K562 (cell line): Measurements from ENCODE around the gene CD52. TPM values are rescaled to one million over a fixed set of nuclear protein-coding genes. Genes with fewer than 3 reads are reported as not detected.

Experiments used
- ATAC-seq: fragments of 200-7000 bp; cut with Tn5 transposase; 3 replicates; pipeline ENCODE4 v1.9.1; 2020; ENCODE audit warnings: moderate library complexity
- BruUV-seq: library from RNA; stranded (reverse); fragments of 400-500 nt; replicated peaks from 2 replicates; lab custom pipeline; 2021; lab: Mats Ljungman, UMichigan
- CTCF ChIA-PET: fragments of 300-600 bp; formaldehyde crosslinking; extraction: SDS; loops from one replicate; lab custom pipeline; 2021; ENCODE audit warnings: low intra/inter-chr PET ratio; lab: Yijun Ruan, JAX
- POLR2A ChIA-PET: fragments of 300-600, 350-650 bp; sonication (Branson Sonifier 250); formaldehyde crosslinking; extraction: SDS; loops from one replicate; lab custom pipeline; 2021; ENCODE audit warnings: antibody characterized with exemption, inconsistent platforms; lab: Yijun Ruan, JAX
- DNase-seq, 4 experiments: peaks; one replicate each; pipeline versions ENCODE4 v3.0.0 to v3.0.0-alpha.2; 2011 to 2018; ENCODE audit warnings: low spot score in 3 of 4, mixed read lengths in 3 of 4; ENCODE audit errors: extremely low read depth in 1 of 4
- FAIRE-seq: peaks from 2 replicates; lab custom pipeline; 2011; peaks lifted over from hg19 to GRCh38; lab: Jason Lieb, UNC
- H2AFZ ChIP-seq: 2 replicates; pipeline ENCODE4 v1.6.0; 2011; ENCODE audit warnings: low read depth, low read length, control low read depth, inconsistent platforms
- H3K27ac ChIP-seq: fragments of 200-600 bp; 3 replicates; pipeline ENCODE4 v1.8.0; 2011; ENCODE audit warnings: low read depth, mild to moderate bottlenecking, control low read depth, inconsistent platforms, low read length, moderate library complexity, mixed read lengths; ENCODE audit errors: extremely low read depth
- H3K27me3 ChIP-seq, 2 experiments: fragments of 300-600 bp in 1 of 2; 2 replicates in 1 of 2; 3 replicates in 1 of 2; pipeline versions ENCODE4 v1.6.0 to v1.8.0; 2011; ENCODE audit warnings: inconsistent platforms in 2 of 2, low read length in 2 of 2, mild to moderate bottlenecking in 1 of 2, mixed read lengths in 1 of 2, moderate library complexity in 1 of 2; ENCODE audit not compliant: control insufficient read depth in 2 of 2, insufficient read depth in 2 of 2
- H3K36me3 ChIP-seq: fragments of 300-600 bp; 3 replicates; pipeline ENCODE4 v1.8.0; 2011; ENCODE audit warnings: mild to moderate bottlenecking, low read length, inconsistent platforms; ENCODE audit not compliant: control insufficient read depth, insufficient read depth
- H3K4me1 ChIP-seq, 2 experiments: fragments of 200-600 bp in 1 of 2; replicated peaks in 1 of 2; 2 replicates in 1 of 2; 3 replicates in 1 of 2; pipeline versions ENCODE4 v1.5.1 to v1.8.0; 2011; ENCODE audit warnings: inconsistent platforms in 2 of 2, low read length in 2 of 2, mild to moderate bottlenecking in 1 of 2, mixed read lengths in 1 of 2, moderate library complexity in 1 of 2; ENCODE audit not compliant: control insufficient read depth in 2 of 2, insufficient read depth in 2 of 2
- H3K4me2 ChIP-seq: 2 replicates; pipeline ENCODE4 v1.6.1; 2011; ENCODE audit warnings: low read length, control low read depth, inconsistent platforms, mixed read lengths; ENCODE audit not compliant: insufficient read depth
- H3K4me3 ChIP-seq: fragments of 200-600 bp; sonication (generic), shearing (Covaris generic); 2 replicates; pipeline ENCODE4 v1.5.1; 2016; ENCODE audit warnings: control low read depth, inconsistent platforms
- H3K79me2 ChIP-seq: fragments of 200-600 bp; 3 replicates; pipeline ENCODE4 v1.8.0; 2011; ENCODE audit warnings: low read length, inconsistent platforms; ENCODE audit not compliant: control insufficient read depth, insufficient read depth
- H3K9ac ChIP-seq, 2 experiments: 2 replicates each; pipeline versions ENCODE4 v1.6.0 to v1.6.1; 2011; ENCODE audit warnings: low read depth in 2 of 2, low read length in 2 of 2, control low read depth in 1 of 2, inconsistent platforms in 1 of 2, mild to moderate bottlenecking in 1 of 2, mixed read lengths in 1 of 2; ENCODE audit not compliant: insufficient read depth in 1 of 2
- H3K9me1 ChIP-seq: one replicate; pipeline ENCODE4 v1.6.0; 2011; ENCODE audit warnings: inconsistent platforms, mild to moderate bottlenecking, low read length, moderate library complexity; ENCODE audit not compliant: control insufficient read depth, insufficient read depth
- H3K9me3 ChIP-seq: replicated peaks from 2 replicates; pipeline ENCODE4 v1.5.1; 2011; ENCODE audit warnings: low read depth, low read length, inconsistent platforms; ENCODE audit not compliant: control insufficient read depth, insufficient read depth
- H4K20me1 ChIP-seq: replicated peaks from 2 replicates; pipeline ENCODE4 v1.6.1; 2011; ENCODE audit warnings: low read length, inconsistent platforms, mixed read lengths; ENCODE audit not compliant: control insufficient read depth, insufficient read depth
- CEBPZ ChIP-seq: fragments of 150-350 bp; IDR thresholded peaks from 2 replicates; pipeline ENCODE4 v1.6.1; 2014; ENCODE audit warnings: low read depth, mild to moderate bottlenecking, low read length, borderline replicate concordance
- HMGN3 ChIP-seq: IDR thresholded peaks from 2 replicates; pipeline ENCODE4 v1.6.1; 2011; ENCODE audit warnings: borderline replicate concordance, low read depth, mild to moderate bottlenecking, mixed read lengths, low read length; ENCODE audit not compliant: insufficient read length; ENCODE audit errors: extremely low read depth
- MIER1 ChIP-seq: fragments of 450-650 bp; IDR thresholded peaks from 2 replicates; pipeline ENCODE4 v1.6.1; 2016; ENCODE audit warnings: antibody characterized with exemption, mild to moderate bottlenecking, low read depth
- POLR2AphosphoS5 ChIP-seq: IDR thresholded peaks from 2 replicates; pipeline ENCODE4 v1.6.1; 2011; ENCODE audit warnings: mild to moderate bottlenecking, low read depth, low read length, moderate library complexity; ENCODE audit not compliant: control insufficient read depth, insufficient read depth
- PRPF4 ChIP-seq: fragments of 200-400 bp; formaldehyde crosslinking; IDR thresholded peaks from one replicate; pipeline ENCODE4 v1.6.1; 2017; ENCODE audit warnings: low read length, low read depth, mild to moderate bottlenecking; ENCODE audit not compliant: insufficient read depth, poor library complexity, severe bottlenecking
- STAT6 ChIP-seq: sonication (generic); formaldehyde crosslinking; IDR thresholded peaks from 2 replicates; pipeline ENCODE4 v1.8.1; 2023; ENCODE audit warnings: mild to moderate bottlenecking, missing genetic modification reagents
- TCFL5 ChIP-seq: fragments of 250-450 bp; sonication (Bioruptor Pico); conservative IDR thresholded peaks from 2 replicates; pipeline ENCODE4 v1.6.1; 2021; ENCODE audit warnings: mild to moderate bottlenecking, moderate library complexity, matching md5 sums
- ZNF253 ChIP-seq: fragments of 250-450 bp; sonication (Bioruptor Pico); conservative IDR thresholded peaks from 2 replicates; pipeline ENCODE4 v1.6.1; 2021; ENCODE audit warnings: mild to moderate bottlenecking
- ZNF518B ChIP-seq: fragments of 250-450 bp; sonication (Bioruptor Pico); IDR thresholded peaks from 2 replicates; pipeline ENCODE4 v1.5.0; 2021; ENCODE audit warnings: mild to moderate bottlenecking, moderate library complexity
- WGBS: fragments of 100-300 bp; shearing (Covaris generic); methylation state at CpG from one replicate; pipeline ENCODE4 v1.1.6; 2016; ENCODE audit warnings: low coverage, mixed read lengths; ENCODE audit not compliant: insufficient coverage; ENCODE audit errors: missing lambda C conversion rate; 5-methylcytosine and 5-hydroxymethylcytosine counted together
- in situ Hi-C: fragments of 300-500 bp; cut with MboI; formaldehyde crosslinking; loops from 4 replicates; pipeline ENCODE4 v1.15.0; 2018; ENCODE audit warnings: inconsistent platforms, mixed read lengths
- intact Hi-C: fragments of 100-400 bp; cut with micrococcal nuclease; formaldehyde crosslinking; loops from 2 replicates; pipeline ENCODE4 v1.14.2; 2022
- polyA plus RNA-seq, 8 experiments: library from polyadenylated mRNA; depleted of rRNA in 4 of 8; stranded (reverse) in 5 of 8; unstranded in 3 of 8; fragments of >200 nt; fragmentation: Nextera tagmentation in 2 of 8; fragmentation: Illumina TruSeq in 1 of 8; extraction: Ambion mirVana in 2 of 8; extraction: Trizol in 1 of 8; gene quantifications; 2 replicates each; pipeline versions ENCODE4 v1.2.1 to v1.2.3, GENCODE V29; 2011 to 2014; ENCODE audit warnings: inconsistent platforms in 1 of 8, missing spikeins in 1 of 8
- total RNA-seq, 7 experiments: library from RNA; depleted of rRNA in 6 of 7; stranded (reverse); fragments of >200 nt in 6 of 7; fragmentation: Illumina TruSeq in 2 of 7; extraction: Trizol in 2 of 7; gene quantifications; 2 replicates each; pipeline versions ENCODE4 v1.2.1 to v1.2.3, GENCODE V29; 2011 to 2021; ENCODE audit warnings: low replicate concordance in 1 of 7

Gene CD52
- total and polyA plus RNA-seq, 9 of the 15 experiments (the other 6 are each of a cell fraction or from before 2014, with no cell fraction given), result 34.9 to 488 (median 173) TPM

- H4K20me1 ChIP-seq, result no peaks in the 10 kb centered on the region
- BruUV-seq, result TSS peak; percentile 35
- no peaks in the 10 kb centered on the region for H3K27me3 ChIP-seq
- peaks cover 84 to 99% of the 10 kb centered on the region in 2 experiments for H3K4me1 ChIP-seq
- peaks cover 18% of the 10 kb centered on the region; the same call in 2 of the 3 replicates for H3K79me2 ChIP-seq
- H2AFZ ChIP-seq, result peak overlapping the region; percentile 63
- in situ Hi-C loops, result loop anchor here (5.0 kb wide), 1 partner anchor 38 kb away; no protein-coding TSS in a partner anchor
- ChIA-PET POLR2A (interaction anchor here (0.6 to 2.1 kb wide), 18 partner anchors 9 to 1550 kb away, joined by 3 to 11 read pairs (median 4); partner anchors contain the start of gene ZNF593), CTCF (interaction anchor here (0.5 to 4.2 kb wide), 7 partner anchors 9 to 295 kb away, joined by 3 to 29 read pairs (median 12); no protein-coding TSS in a partner anchor)
- no peaks in the 10 kb centered on the region for H3K9me3 ChIP-seq
- WGBS, result 11% methylated on average over 22 of the region's 22 CpGs
- DNase-seq, result peak; percentile 91 to 99 (median 93)
- peak overlapping the region; percentile 86 for H3K27ac ChIP-seq
- no peaks in the 10 kb centered on the region for H3K9me1 ChIP-seq
- FAIRE-seq, result peak; percentile 98
- peak; percentile 73 for ATAC-seq
- no peak overlapping the region for H3K4me3 ChIP-seq
- intact Hi-C loops, result loop anchor here (1.0 to 2.0 kb wide), 2 partner anchors 37 to 106 kb away; no protein-coding TSS in a partner anchor
- peaks cover 35% of the 10 kb centered on the region for H3K36me3 ChIP-seq
- H3K4me2 ChIP-seq, result peak overlapping the region; percentile 64
- H3K9ac ChIP-seq, result peak overlapping the region; percentile 49 to 61
- TF ChIP-seq HMGN3 (no peak), CEBPZ (no peak), STAT6 (CRISPR knock-in tag) (peak; percentile 60), MIER1 (no peak), TCFL5 (no peak), ZNF253 (no peak), PRPF4 (no peak), POLR2AphosphoS5 (peak; percentile 37; the same call in 1 of the 2 replicates), ZNF518B (CRISPR knock-in tag) (no peak)
These were observed 33.0 kb upstream of the CD52 start for GRCh38 chr1:26284597-26285347.
